H9 (cell line): Measurements from ENCODE around the gene FRMD4B. TPM values are rescaled to one million over a fixed set of nuclear protein-coding genes. Genes with fewer than 3 reads are reported as not detected.

Experiments used
- DNase-seq: peaks from one replicate; pipeline ENCODE4 v3.0.0-alpha.2; 2017
- H2AFZ ChIP-seq: one replicate; pipeline ENCODE4 v1.6.1; 2013; ENCODE audit warnings: mild to moderate bottlenecking, low read length, control low read depth, moderate library complexity
- H2AK5ac ChIP-seq: 2 replicates; pipeline ENCODE4 v1.6.1; 2013; ENCODE audit warnings: low read length, control low read depth, mixed read lengths; ENCODE audit not compliant: insufficient read length
- H2BK120ac ChIP-seq: one replicate; pipeline ENCODE4 v1.6.1; 2013; ENCODE audit warnings: low read depth, mild to moderate bottlenecking, low read length, control low read depth, inconsistent platforms; ENCODE audit not compliant: poor library complexity, severe bottlenecking
- H2BK12ac ChIP-seq: 2 replicates; pipeline ENCODE4 v1.6.1; 2013; ENCODE audit warnings: low read length, control low read depth, mixed read lengths, low read depth; ENCODE audit not compliant: insufficient read length
- H2BK15ac ChIP-seq: 2 replicates; pipeline ENCODE4 v1.6.1; 2013; ENCODE audit warnings: low read depth, low read length, control low read depth
- H2BK20ac ChIP-seq: one replicate; pipeline ENCODE4 v1.6.1; 2013; ENCODE audit warnings: low read depth, mild to moderate bottlenecking, low read length, control low read depth, inconsistent platforms; ENCODE audit not compliant: poor library complexity, severe bottlenecking
- H2BK5ac ChIP-seq: 2 replicates; pipeline ENCODE4 v1.6.1; 2013; ENCODE audit warnings: low read length, control low read depth, mixed read lengths; ENCODE audit not compliant: insufficient read length
- H3K14ac ChIP-seq: 2 replicates; pipeline ENCODE4 v1.6.1; 2013; ENCODE audit warnings: low read length, control low read depth; ENCODE audit not compliant: insufficient read depth
- H3K18ac ChIP-seq: 2 replicates; pipeline ENCODE4 v1.6.1; 2013; ENCODE audit warnings: low read depth, mild to moderate bottlenecking, mixed read lengths, low read length, control low read depth; ENCODE audit not compliant: insufficient read length
- H3K23ac ChIP-seq: 2 replicates; pipeline ENCODE4 v1.6.1; 2013; ENCODE audit warnings: low read length, control low read depth, mixed read lengths, low read depth; ENCODE audit not compliant: insufficient read length
- H3K23me2 ChIP-seq: 2 replicates; pipeline ENCODE4 v1.6.1; 2013; ENCODE audit warnings: low read depth, mild to moderate bottlenecking, mixed read lengths, low read length, control low read depth; ENCODE audit not compliant: insufficient read length, poor library complexity, severe bottlenecking
- H3K27ac ChIP-seq: 2 replicates; pipeline ENCODE4 v1.5.1; 2013; ENCODE audit warnings: low read length, control low read depth, mixed read lengths, low read depth; ENCODE audit not compliant: insufficient read length
- H3K27me3 ChIP-seq: 2 replicates; pipeline ENCODE4 v1.6.1; 2013; ENCODE audit warnings: low read length, control low read depth, inconsistent platforms; ENCODE audit not compliant: insufficient read depth
- H3K4ac ChIP-seq: 2 replicates; pipeline ENCODE4 v1.6.1; 2013; ENCODE audit warnings: low read depth, mild to moderate bottlenecking, control low read depth, inconsistent platforms, low read length, moderate library complexity
- H3K4me1 ChIP-seq: 2 replicates; pipeline ENCODE4 v1.6.1; 2013; ENCODE audit warnings: low read length, control low read depth, inconsistent platforms; ENCODE audit not compliant: insufficient read depth
- H3K4me2 ChIP-seq: 2 replicates; pipeline ENCODE4 v1.6.1; 2013; ENCODE audit warnings: low read length, control low read depth, mixed read lengths; ENCODE audit not compliant: insufficient read length, insufficient read depth
- H3K56ac ChIP-seq: 2 replicates; pipeline ENCODE4 v1.6.1; 2013; ENCODE audit warnings: low read depth, mild to moderate bottlenecking, mixed read lengths, low read length, control low read depth; ENCODE audit not compliant: insufficient read length
- H3K79me1 ChIP-seq: 2 replicates; pipeline ENCODE4 v1.6.1; 2013; ENCODE audit warnings: low read depth, mild to moderate bottlenecking, moderate library complexity, low read length, control low read depth, inconsistent platforms; ENCODE audit not compliant: insufficient read depth, poor library complexity, severe bottlenecking
- H3K79me2 ChIP-seq: 2 replicates; pipeline ENCODE4 v1.6.1; 2013; ENCODE audit warnings: low read length, control low read depth, inconsistent platforms; ENCODE audit not compliant: insufficient read depth
- H3K9ac ChIP-seq: 2 replicates; pipeline ENCODE4 v1.6.1; 2013; ENCODE audit warnings: low read length, control low read depth, mixed read lengths; ENCODE audit not compliant: insufficient read length; ENCODE audit errors: extremely low read depth
- H3K9me3 ChIP-seq: one replicate; pipeline ENCODE4 v1.6.1; 2013; ENCODE audit warnings: low read depth, low read length, inconsistent platforms; ENCODE audit not compliant: control insufficient read depth
- H3T11ph ChIP-seq: one replicate; pipeline ENCODE4 v1.6.1; 2013; ENCODE audit warnings: mild to moderate bottlenecking, low read length, control low read depth, inconsistent platforms
- H4K20me1 ChIP-seq: one replicate; pipeline ENCODE4 v1.6.1; 2013; ENCODE audit not compliant: control insufficient read depth, insufficient read length, insufficient read depth
- H4K5ac ChIP-seq: 2 replicates; pipeline ENCODE4 v1.6.1; 2013; ENCODE audit warnings: low read depth, mild to moderate bottlenecking, mixed read lengths, low read length, control low read depth; ENCODE audit not compliant: insufficient read length
- H4K8ac ChIP-seq: replicated peaks from 2 replicates; pipeline ENCODE4 v1.6.1; 2013; ENCODE audit warnings: low read length, control low read depth, mixed read lengths, low read depth; ENCODE audit not compliant: insufficient read length
- H4K91ac ChIP-seq: 2 replicates; pipeline ENCODE4 v1.6.1; 2013; ENCODE audit warnings: low read depth, mild to moderate bottlenecking, moderate library complexity, mixed read lengths, low read length, control low read depth; ENCODE audit not compliant: insufficient read length
- H3K27ac Mint-ChIP-seq, 3 experiments: 2 replicates in 2 of 3; 3 replicates in 1 of 3; pipeline ENCODE4 v1.8.0; 2020 to 2021; ENCODE audit warnings: mixed read lengths in 3 of 3, mild to moderate bottlenecking in 1 of 3, moderate library complexity in 1 of 3
- H3K27me3 Mint-ChIP-seq: 2 replicates; pipeline ENCODE4 v1.8.0; 2021; ENCODE audit warnings: low read depth, mild to moderate bottlenecking, moderate library complexity, mixed read lengths
- H3K36me3 Mint-ChIP-seq, 3 experiments: 2 replicates in 2 of 3; 3 replicates in 1 of 3; pipeline ENCODE4 v1.8.0; 2020 to 2021; ENCODE audit warnings: low read depth in 3 of 3, mixed read lengths in 3 of 3; ENCODE audit not compliant: insufficient read depth in 1 of 3
- H3K4me1 Mint-ChIP-seq, 2 experiments: 2 replicates each; pipeline ENCODE4 v1.8.0; 2020; ENCODE audit warnings: mixed read lengths in 2 of 2
- H3K4me3 Mint-ChIP-seq, 2 experiments: 2 replicates in 1 of 2; 3 replicates in 1 of 2; pipeline ENCODE4 v1.8.0; 2020 to 2021; ENCODE audit warnings: mild to moderate bottlenecking in 2 of 2, mixed read lengths in 2 of 2, moderate library complexity in 1 of 2
- H3K9me3 Mint-ChIP-seq, 2 experiments: 2 replicates in 1 of 2; 3 replicates in 1 of 2; pipeline ENCODE4 v1.8.0; 2020; ENCODE audit warnings: mild to moderate bottlenecking in 2 of 2, mixed read lengths in 2 of 2, moderate library complexity in 1 of 2
- CTCF ChIP-seq: fragments of 200-600 bp; sonication (generic); conservative IDR thresholded peaks from 3 replicates; pipeline ENCODE4 v1.8.0; 2021; ENCODE audit warnings: antibody characterized with exemption, mild to moderate bottlenecking
- WGBS: extraction: QIAGEN DNeasy Blood & Tissue Kit; methylation state at CpG from one replicate; pipeline ENCODE4 v1.1.7; 2013; ENCODE audit warnings: missing lambda C conversion rate, low lambda C conversion rate, mixed read lengths; ENCODE audit not compliant: insufficient read length; ENCODE audit errors: extremely low coverage; 5-methylcytosine and 5-hydroxymethylcytosine counted together
- total RNA-seq: library from RNA; stranded (reverse); gene quantifications from 2 replicates; pipeline ENCODE4 v1.2.1, GENCODE V29; 2021

The FRMD4B gene
- total RNA-seq, 1 experiment from 2014 or later, result 3.4 TPM

- Histone ChIP-seq H3K23ac (no peak overlapping the region), H3K56ac (no peak overlapping the region), H3K4ac (no peak overlapping the region), H4K20me1 (no peaks in the 10 kb centered on the region), H3K79me2 (no peaks in the 10 kb centered on the region), H4K5ac (no peak overlapping the region), H2BK20ac (no peak overlapping the region), H2BK12ac (no peak overlapping the region), H3K4me2 (no peak overlapping the region), H3K23me2 (peaks cover 2% of the 10 kb centered on the region), H3K4me1 (no peaks in the 10 kb centered on the region), H2BK5ac (no peak overlapping the region), H2BK15ac (no peak overlapping the region), H3T11ph (no peak overlapping the region), H3K18ac (no peak overlapping the region), H3K14ac (no peak overlapping the region), H2AFZ (no peak overlapping the region), H2AK5ac (no peak overlapping the region), H2BK120ac (no peak overlapping the region), H3K9ac (no peak overlapping the region), H4K91ac (no peak overlapping the region), H3K79me1 (no peaks in the 10 kb centered on the region), H3K27ac (no peak overlapping the region), H3K9me3 (no peaks in the 10 kb centered on the region), H4K8ac (no peak overlapping the region), H3K27me3 (no peaks in the 10 kb centered on the region)
- H3K4me1 Mint-ChIP-seq, result peaks cover 12 to 16% of the 10 kb centered on the region in 2 experiments
- H3K27me3 Mint-ChIP-seq, result no peaks in the 10 kb centered on the region; the same call in 1 of the 2 replicates
- WGBS, result no CpG with 5 or more reads among the region's 6 CpGs
- no peak for DNase-seq
- no peak overlapping the region for H3K27ac Mint-ChIP-seq
- TF ChIP-seq CTCF, result no peak
- H3K4me3 Mint-ChIP-seq, result no peak overlapping the region
- H3K9me3 Mint-ChIP-seq, result no peaks in the 10 kb centered on the region
- H3K36me3 Mint-ChIP-seq, result no peaks in the 10 kb centered on the region; a peak in 1 of 7 replicates
Measured at GRCh38 chr3:69296995-69297394, 88.9 kb downstream of the FRMD4B start.
